Astrocyte of the cerebellum (primary cell): Measurements from ENCODE around the gene LTBR.

Source experiments
- DNase-seq: peaks from one replicate; pipeline ENCODE4 v3.0.0-alpha.2; 2011; ENCODE audit warnings: low read depth
- H3K4me3 ChIP-seq: 2 replicates; pipeline ENCODE4 v1.5.1; 2011; ENCODE audit warnings: mild to moderate bottlenecking, low read depth, low read length, moderate library complexity
- CTCF ChIP-seq: IDR thresholded peaks from 2 replicates; pipeline ENCODE4 v1.5.1; 2012; ENCODE audit warnings: low read length, low read depth, moderate library complexity, mild to moderate bottlenecking; ENCODE audit errors: missing control alignments
- in situ Hi-C: cut with HindIII; loops from 2 replicates; pipeline ENCODE4 v1.10.0; 2017; ENCODE audit warnings: low sequenced_read_pairs

The LTBR gene

GRCh38 chr12:6346942-6347341, 37.0 kb upstream of the LTBR start:
- no peak overlapping the region for H3K4me3 ChIP-seq
- in situ Hi-C loops, result no loop called here
- TF ChIP-seq CTCF, result no peak
- no peak for DNase-seq

GRCh38 chr12:6347367-6348338, 36.3 kb upstream of the LTBR start:
- DNase-seq, result peak; percentile 76
- no peak overlapping the region for H3K4me3 ChIP-seq
- in situ Hi-C loops, result no loop called here
- no peak for TF ChIP-seq CTCF

GRCh38 chr12:6351622-6352021, 32.3 kb upstream of the LTBR start:
- TF ChIP-seq CTCF, result no peak
- DNase-seq, result no peak
- no peak overlapping the region for H3K4me3 ChIP-seq
- in situ Hi-C loops, result no loop called here

- no peak for DNase-seq
- no peak for TF ChIP-seq CTCF
- in situ Hi-C loops, result no loop called here
- H3K4me3 ChIP-seq, result no peak overlapping the region
These were observed 31.5 kb upstream of the LTBR start for GRCh38 chr12:6352193-6353173.

GRCh38 chr12:6354495-6355393, 29.2 kb upstream of the LTBR start:
- no peak for DNase-seq
- H3K4me3 ChIP-seq, result no peak overlapping the region
- TF ChIP-seq CTCF, result no peak
- in situ Hi-C loops, result no loop called here
